CD4-positive, CD25-positive, alpha-beta regulatory T cell (primary cell): ENCODE data around the gene TMED6. TPM values are rescaled to one million over a fixed set of nuclear protein-coding genes. Genes with fewer than 3 reads are reported as not detected.

Source experiments
- ATAC-seq, 2 donors: fragments of 150-1000 bp; cut with Tn5 transposase; one replicate each; pipeline ENCODE4 v1.10.0; 2021; ENCODE audit warnings: low read depth in 2 of 2, moderate number of reproducible peaks in 2 of 2, moderate library complexity in 1 of 2
- DNase-seq, 3 donors: peaks; one replicate each; pipeline versions ENCODE4 v3.0.0 to v3.0.0-alpha.2; 2012 to 2022; ENCODE audit warnings: mixed read lengths in 1 of 3
- H3K27ac ChIP-seq: one replicate; pipeline ENCODE4 v1.7.0; 2013; ENCODE audit warnings: mild to moderate bottlenecking, low read length; ENCODE audit not compliant: insufficient read depth, poor library complexity, severe bottlenecking
- H3K27me3 ChIP-seq: one replicate; pipeline ENCODE4 v1.7.0; 2013; ENCODE audit warnings: low read length; ENCODE audit not compliant: control insufficient read depth, insufficient read depth
- H3K36me3 ChIP-seq: one replicate; pipeline ENCODE4 v1.7.0; 2013; ENCODE audit warnings: mild to moderate bottlenecking, low read length, moderate library complexity; ENCODE audit not compliant: control insufficient read depth, insufficient read depth
- H3K4me1 ChIP-seq: 2 replicates; pipeline ENCODE4 v1.7.0; 2013; ENCODE audit warnings: mild to moderate bottlenecking, low read length; ENCODE audit not compliant: insufficient read depth, control insufficient read depth, poor library complexity, severe bottlenecking
- H3K4me3 ChIP-seq: one replicate; pipeline ENCODE4 v1.7.0; 2013; ENCODE audit warnings: low read depth, mild to moderate bottlenecking, low read length, moderate library complexity
- H3K9me3 ChIP-seq, 2 experiments: 1 replicate in 1 of 2; 2 replicates in 1 of 2; pipeline ENCODE4 v1.7.0; 2013; ENCODE audit warnings: low read length in 2 of 2, mild to moderate bottlenecking in 1 of 2, moderate library complexity in 1 of 2; ENCODE audit not compliant: control insufficient read depth in 2 of 2
- H3K27ac Mint-ChIP-seq, 3 donors: one replicate each; pipeline ENCODE4 v1.8.0; 2020 to 2022; ENCODE audit warnings: mild to moderate bottlenecking in 3 of 3, mixed read lengths in 3 of 3, moderate library complexity in 2 of 3
- H3K27me3 Mint-ChIP-seq: one replicate; pipeline ENCODE4 v1.8.0; 2022; ENCODE audit warnings: mild to moderate bottlenecking, mixed read lengths
- H3K36me3 Mint-ChIP-seq: one replicate; pipeline ENCODE4 v1.8.0; 2020; ENCODE audit warnings: mixed read lengths
- H3K4me1 Mint-ChIP-seq, 4 donors: one replicate each; pipeline ENCODE4 v1.8.0; 2020 to 2022; ENCODE audit warnings: mixed read lengths in 4 of 4, mild to moderate bottlenecking in 1 of 4
- H3K4me3 Mint-ChIP-seq, 4 donors: one replicate each; pipeline ENCODE4 v1.8.0; 2020 to 2022; ENCODE audit warnings: mild to moderate bottlenecking in 4 of 4, mixed read lengths in 4 of 4, moderate library complexity in 3 of 4
- H3K9me3 Mint-ChIP-seq, 7 donors: one replicate each; pipeline ENCODE4 v1.8.0; 2020 to 2022; ENCODE audit warnings: mixed read lengths in 7 of 7, mild to moderate bottlenecking in 3 of 7, moderate library complexity in 2 of 7
- polyA plus RNA-seq, 4 donors: library from polyadenylated mRNA; unstranded; fragments of 300-500 nt; fragmentation: Illumina TruSeq; gene quantifications; one replicate each; pipeline ENCODE4 v1.2.3, GENCODE V29; 2021
- total RNA-seq: library from RNA; stranded (reverse); gene quantifications from one replicate; pipeline ENCODE4 v1.2.3, GENCODE V29; 2022

TMED6 gene
- total and polyA plus RNA-seq, 5 donors from 2014 or later, result 0.20 to 1.8 (median 0.26) TPM; not detected in 2

GRCh38 chr16:69384974-69385373 lies 33.4 kb upstream of the TMED6 start:
- no peak for ATAC-seq

GRCh38 chr16:69382421-69382820 lies 30.8 kb upstream of the TMED6 start:
- DNase-seq, result no peak
- Histone ChIP-seq H3K36me3 (peaks cover 46% of the 10 kb centered on the region), H3K9me3 (no peaks in the 10 kb centered on the region), H3K4me3 (no peak overlapping the region), H3K27ac (no peak overlapping the region), H3K27me3 (no peaks in the 10 kb centered on the region), H3K4me1 (peaks cover 32% of the 10 kb centered on the region)
- Mint-ChIP-seq H3K9me3 (no peaks in the 10 kb centered on the region), H3K4me3 (peak overlapping the region in 2 of 4 donors; percentile 24 to 45), H3K27ac (no peak overlapping the region), H3K27me3 (peaks cover 5% of the 10 kb centered on the region), H3K36me3 (peaks cover 37% of the 10 kb centered on the region), H3K4me1 (peaks cover 26 to 53% (median 44%) of the 10 kb centered on the region in 4 donors)
- ATAC-seq, result no peak

More at GRCh38 chr16:69384974-69385373, 33.4 kb upstream of the TMED6 start:
- peak overlapping the region; percentile 93 for H3K4me3 ChIP-seq
- Mint-ChIP-seq H3K4me1 (peaks cover 20 to 39% (median 30%) of the 10 kb centered on the region in 4 donors), H3K9me3 (no peaks in the 10 kb centered on the region), H3K27me3 (peaks cover 5% of the 10 kb centered on the region), H3K27ac (peak overlapping the region; percentile 96 to 100 (median 96)), H3K4me3 (peak overlapping the region; percentile 91 to 97 (median 95)), H3K36me3 (peaks cover 26% of the 10 kb centered on the region)
- no peaks in the 10 kb centered on the region for H3K27me3 ChIP-seq
- H3K27ac ChIP-seq, result peak overlapping the region; percentile 88
- H3K9me3 ChIP-seq, result no peaks in the 10 kb centered on the region
- peaks cover 26% of the 10 kb centered on the region for H3K36me3 ChIP-seq
- peaks cover 32% of the 10 kb centered on the region for H3K4me1 ChIP-seq
- DNase-seq, result no peak

GRCh38 chr16:69381231-69381630 lies 29.6 kb upstream of the TMED6 start:
- Histone ChIP-seq H3K27ac (no peak overlapping the region), H3K36me3 (peaks cover 46% of the 10 kb centered on the region), H3K4me3 (no peak overlapping the region), H3K27me3 (no peaks in the 10 kb centered on the region), H3K4me1 (peaks cover 27% of the 10 kb centered on the region), H3K9me3 (no peaks in the 10 kb centered on the region)
- Mint-ChIP-seq H3K27me3 (peaks cover 5% of the 10 kb centered on the region), H3K4me1 (peaks cover 26 to 56% (median 44%) of the 10 kb centered on the region in 4 donors), H3K4me3 (no peak overlapping the region), H3K9me3 (no peaks in the 10 kb centered on the region), H3K27ac (peak overlapping the region in 1 of 3 donors; percentile 79), H3K36me3 (peaks cover 40% of the 10 kb centered on the region)
- ATAC-seq (no peak), DNase-seq (no peak)

GRCh38 chr16:69378760-69379159 lies 27.2 kb upstream of the TMED6 start:
- H3K36me3 Mint-ChIP-seq, result peaks cover 30% of the 10 kb centered on the region
- H3K9me3 ChIP-seq, result no peaks in the 10 kb centered on the region
- no peaks in the 10 kb centered on the region for H3K27me3 ChIP-seq
- H3K4me3 Mint-ChIP-seq, result no peak overlapping the region
- H3K9me3 Mint-ChIP-seq, result no peaks in the 10 kb centered on the region
- peak in 1 of 2 donors; percentile 31 for ATAC-seq
- no peak overlapping the region for H3K4me3 ChIP-seq
- peaks cover 9% of the 10 kb centered on the region for H3K4me1 ChIP-seq
- no peaks in the 10 kb centered on the region for H3K27me3 Mint-ChIP-seq
- peak overlapping the region in 2 of 3 donors; percentile 7 to 82 for H3K27ac Mint-ChIP-seq
- H3K27ac ChIP-seq, result peak overlapping the region; percentile 23
- H3K36me3 ChIP-seq, result peaks cover 46% of the 10 kb centered on the region
- H3K4me1 Mint-ChIP-seq, result peaks cover 12 to 35% (median 32%) of the 10 kb centered on the region in 4 donors
- DNase-seq, result no peak

GRCh38 chr16:69378036-69378435 lies 26.4 kb upstream of the TMED6 start:
- Mint-ChIP-seq H3K4me3 (peak overlapping the region in 1 of 4 donors; percentile 13), H3K27me3 (no peaks in the 10 kb centered on the region), H3K9me3 (no peaks in the 10 kb centered on the region), H3K4me1 (peaks cover 6 to 30% (median 28%) of the 10 kb centered on the region in 4 donors), H3K27ac (peak overlapping the region in 2 of 3 donors; percentile 15 to 21), H3K36me3 (peaks cover 25% of the 10 kb centered on the region)
- no peaks in the 10 kb centered on the region for H3K9me3 ChIP-seq
- no peaks in the 10 kb centered on the region for H3K27me3 ChIP-seq
- ATAC-seq, result no peak
- no peak overlapping the region for H3K27ac ChIP-seq
- no peak overlapping the region for H3K4me3 ChIP-seq
- H3K36me3 ChIP-seq, result peaks cover 48% of the 10 kb centered on the region
- DNase-seq, result no peak
- H3K4me1 ChIP-seq, result peaks cover 7% of the 10 kb centered on the region

- no peaks in the 10 kb centered on the region for H3K27me3 Mint-ChIP-seq
- ATAC-seq (no peak), DNase-seq (no peak)
- no peak overlapping the region for H3K27ac ChIP-seq
- peaks cover 20% of the 10 kb centered on the region for H3K36me3 Mint-ChIP-seq
- H3K27ac Mint-ChIP-seq, result no peak overlapping the region
- H3K27me3 ChIP-seq, result no peaks in the 10 kb centered on the region
- H3K9me3 ChIP-seq, result no peaks in the 10 kb centered on the region
- no peaks in the 10 kb centered on the region for H3K4me1 ChIP-seq
- H3K36me3 ChIP-seq, result peaks cover 45% of the 10 kb centered on the region
- peaks cover 6 to 28% (median 19%) of the 10 kb centered on the region in 4 donors for H3K4me1 Mint-ChIP-seq
- no peak overlapping the region for H3K4me3 ChIP-seq
- H3K9me3 Mint-ChIP-seq, result no peaks in the 10 kb centered on the region
- no peak overlapping the region for H3K4me3 Mint-ChIP-seq
Observed at GRCh38 chr16:69376393-69377059, 24.9 kb upstream of the TMED6 start.

- Histone ChIP-seq H3K27ac (no peak overlapping the region), H3K27me3 (no peaks in the 10 kb centered on the region), H3K36me3 (peaks cover 45% of the 10 kb centered on the region), H3K4me3 (no peak overlapping the region), H3K9me3 (no peaks in the 10 kb centered on the region), H3K4me1 (no peaks in the 10 kb centered on the region)
- no peak for DNase-seq
- Mint-ChIP-seq H3K4me1 (peaks cover 10 to 20% (median 10%) of the 10 kb centered on the region in 4 donors), H3K27ac (peak overlapping the region; percentile 26 to 84 (median 78)), H3K27me3 (no peaks in the 10 kb centered on the region), H3K9me3 (no peaks in the 10 kb centered on the region), H3K36me3 (peaks cover 29% of the 10 kb centered on the region), H3K4me3 (no peak overlapping the region)
- ATAC-seq, result no peak
Observed at GRCh38 chr16:69373019-69373418, 21.4 kb upstream of the TMED6 start.

GRCh38 chr16:69371564-69371963 lies 20.0 kb upstream of the TMED6 start:
- no peaks in the 10 kb centered on the region for H3K9me3 Mint-ChIP-seq
- peak overlapping the region in 2 of 3 donors; percentile 10 to 69 for H3K27ac Mint-ChIP-seq
- peaks cover 55% of the 10 kb centered on the region for H3K36me3 ChIP-seq

More at GRCh38 chr16:69371564-69371963, 20.0 kb upstream of the TMED6 start:
- Histone ChIP-seq H3K27ac (no peak overlapping the region), H3K4me1 (no peaks in the 10 kb centered on the region), H3K27me3 (no peaks in the 10 kb centered on the region), H3K9me3 (no peaks in the 10 kb centered on the region), H3K4me3 (no peak overlapping the region)
- Mint-ChIP-seq H3K4me3 (no peak overlapping the region), H3K27me3 (no peaks in the 10 kb centered on the region), H3K36me3 (peaks cover 34% of the 10 kb centered on the region), H3K4me1 (peaks cover 4 to 12% (median 7%) of the 10 kb centered on the region in 4 donors)
- ATAC-seq (no peak), DNase-seq (no peak)
